ENCODE measurements around the gene DSCAM. TPM values are rescaled to one million over a fixed set of nuclear protein-coding genes. Genes with fewer than 3 reads are reported as not detected.

The DSCAM gene
- total RNA-seq, 4 donors from 2014 or later: 0.03 TPM; not detected in 3

DNA sequence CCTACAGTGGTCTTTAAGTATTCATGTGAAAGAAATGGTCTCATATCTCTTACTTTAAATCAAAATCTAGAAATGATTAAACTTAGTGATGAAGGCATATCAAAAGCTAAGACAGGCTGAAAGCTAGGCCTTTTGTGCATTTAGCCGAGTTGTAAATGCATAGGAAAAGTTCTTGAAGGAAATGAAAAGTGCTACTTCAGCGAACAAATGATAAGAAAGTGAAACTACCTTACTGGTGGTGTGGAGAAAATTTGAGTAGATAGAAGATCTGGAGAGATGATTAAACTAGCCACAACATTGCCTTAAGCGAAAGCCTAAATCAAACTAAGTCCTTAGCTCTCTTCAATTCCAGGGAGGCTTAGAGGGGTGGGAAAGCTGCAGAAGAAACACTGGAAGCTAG is 147.6 kb downstream of the DSCAM start:
- ATAC-seq (no peak), DNase-seq (no peak)
- Histone ChIP-seq H3K36me3 (no peaks in the 10 kb centered on the region), H3K4me1 (no peaks in the 10 kb centered on the region), H3K27me3 (no peaks in the 10 kb centered on the region), H3K4me3 (no peak overlapping the region), H3K27ac (no peak overlapping the region), H3K9me3 (no peaks in the 10 kb centered on the region)
- in situ Hi-C loops (cut with MboI; ENCODE audit: low sequenced_read_pairs in 4 of 4): no loop called here
- intact Hi-C loops (cut with DNase I; ENCODE audit: low total_unique reads): no loop called here
- no peak for TF ChIP-seq POLR2A (IDR thresholded peaks at IDR 0.05)
- TF ChIP-seq, protein P1, sequence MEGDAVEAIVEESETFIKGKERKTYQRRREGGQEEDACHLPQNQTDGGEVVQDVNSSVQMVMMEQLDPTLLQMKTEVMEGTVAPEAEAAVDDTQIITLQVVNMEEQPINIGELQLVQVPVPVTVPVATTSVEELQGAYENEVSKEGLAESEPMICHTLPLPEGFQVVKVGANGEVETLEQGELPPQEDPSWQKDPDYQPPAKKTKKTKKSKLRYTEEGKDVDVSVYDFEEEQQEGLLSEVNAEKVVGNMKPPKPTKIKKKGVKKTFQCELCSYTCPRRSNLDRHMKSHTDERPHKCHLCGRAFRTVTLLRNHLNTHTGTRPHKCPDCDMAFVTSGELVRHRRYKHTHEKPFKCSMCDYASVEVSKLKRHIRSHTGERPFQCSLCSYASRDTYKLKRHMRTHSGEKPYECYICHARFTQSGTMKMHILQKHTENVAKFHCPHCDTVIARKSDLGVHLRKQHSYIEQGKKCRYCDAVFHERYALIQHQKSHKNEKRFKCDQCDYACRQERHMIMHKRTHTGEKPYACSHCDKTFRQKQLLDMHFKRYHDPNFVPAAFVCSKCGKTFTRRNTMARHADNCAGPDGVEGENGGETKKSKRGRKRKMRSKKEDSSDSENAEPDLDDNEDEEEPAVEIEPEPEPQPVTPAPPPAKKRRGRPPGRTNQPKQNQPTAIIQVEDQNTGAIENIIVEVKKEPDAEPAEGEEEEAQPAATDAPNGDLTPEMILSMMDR (IDR thresholded peaks at IDR 0.05 in 4 of 5, conservative IDR thresholded peaks at IDR 0.05 in 1 of 5): no peak

DNA sequence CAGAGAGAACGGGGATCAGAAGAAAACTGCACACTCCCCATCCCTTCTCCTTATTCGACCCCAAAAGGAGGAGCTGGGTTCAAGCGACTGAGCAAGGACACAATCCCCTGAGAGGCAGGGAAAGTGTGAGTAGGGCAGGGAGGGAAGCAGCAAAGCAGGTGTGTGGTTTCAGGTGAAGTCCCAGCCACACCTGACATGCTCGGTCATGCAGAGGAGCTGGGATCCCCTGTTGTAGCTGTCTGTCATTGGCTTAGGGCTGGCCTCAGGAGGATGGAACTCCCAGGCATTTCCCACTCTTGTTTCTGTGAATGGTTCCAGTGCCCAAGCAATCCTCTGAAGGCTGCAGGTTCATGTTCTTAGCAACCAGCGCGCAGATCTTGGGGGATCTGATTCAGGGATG is 150.7 kb downstream of the DSCAM start:
- H3K36me3 ChIP-seq: no peaks in the 10 kb centered on the region

DNA sequence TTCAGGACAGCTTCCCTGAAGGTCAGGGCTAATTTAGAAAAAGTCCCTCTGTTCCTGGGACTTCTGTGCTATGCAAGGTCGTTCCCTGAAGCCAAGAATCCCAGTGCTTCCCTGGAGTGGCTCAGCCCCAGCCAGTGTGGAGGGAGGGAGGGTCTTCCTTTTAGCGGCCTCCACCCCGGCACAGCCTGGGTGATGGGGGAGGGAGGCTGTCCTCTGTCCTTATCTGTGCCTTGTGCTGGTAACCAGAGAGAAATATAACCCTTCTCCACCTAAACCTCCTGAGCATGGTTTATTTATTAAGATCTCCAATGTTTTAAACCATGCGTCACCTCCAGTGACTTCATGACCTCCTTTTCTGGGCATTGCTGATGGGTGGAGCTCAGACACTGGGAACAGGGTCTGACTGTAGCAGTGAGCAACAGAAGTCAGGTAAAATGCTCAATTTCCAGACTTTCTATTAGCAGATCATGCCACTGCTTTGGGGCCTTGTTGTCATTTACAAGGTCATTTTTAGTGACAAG is 157.1 kb downstream of the DSCAM start:
- TF ChIP-seq, protein P1 (IDR thresholded peaks at IDR 0.05 in 4 of 5, conservative IDR thresholded peaks at IDR 0.05 in 1 of 5): no peak
- ATAC-seq: no peak

More for the DNA sequence above, 150.7 kb downstream of the DSCAM start:
- Histone ChIP-seq H3K27ac (no peak overlapping the region), H3K27me3 (no peaks in the 10 kb centered on the region), H3K9me3 (no peaks in the 10 kb centered on the region), H3K4me1 (no peaks in the 10 kb centered on the region), H3K4me3 (no peak overlapping the region)
- TF ChIP-seq, protein P1 (IDR thresholded peaks at IDR 0.05 in 4 of 5, conservative IDR thresholded peaks at IDR 0.05 in 1 of 5): no peak
- TF ChIP-seq POLR2A (IDR thresholded peaks at IDR 0.05): no peak
- ATAC-seq (no peak), DNase-seq (no peak)
- in situ Hi-C loops (cut with MboI; ENCODE audit: low sequenced_read_pairs in 4 of 4): no loop called here
- intact Hi-C loops (cut with DNase I; ENCODE audit: low total_unique reads): no loop called here

DNA sequence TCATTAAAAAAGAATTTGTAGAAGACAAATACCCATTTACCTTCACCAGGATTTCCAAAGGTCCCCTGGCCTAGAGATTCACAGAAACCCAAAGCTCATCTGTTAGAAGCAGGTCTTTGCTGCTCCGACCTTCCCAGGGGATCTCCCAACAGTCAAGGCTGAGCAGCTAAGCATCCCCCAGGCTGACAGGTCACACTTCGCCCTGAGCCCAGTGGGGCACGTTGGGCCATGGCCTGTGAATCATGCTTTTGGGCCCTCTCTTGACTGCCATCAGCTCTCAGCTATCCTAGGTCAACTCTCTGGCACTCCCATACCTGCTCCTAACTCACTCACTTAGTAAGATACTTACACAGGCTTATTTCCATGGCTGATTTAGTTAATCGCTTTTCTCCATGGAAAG is 157.7 kb downstream of the DSCAM start:
- Histone ChIP-seq H3K36me3 (no peaks in the 10 kb centered on the region), H3K27me3 (no peaks in the 10 kb centered on the region), H3K9me3 (no peaks in the 10 kb centered on the region), H3K4me3 (no peak overlapping the region), H3K4me1 (no peaks in the 10 kb centered on the region), H3K27ac (no peak overlapping the region)
- DNase-seq (no peak), ATAC-seq (no peak)
- intact Hi-C loops (cut with DNase I; ENCODE audit: low total_unique reads) (no loop called here), in situ Hi-C loops (cut with MboI; ENCODE audit: low sequenced_read_pairs in 4 of 4) (no loop called here)
- TF ChIP-seq, protein P1 (IDR thresholded peaks at IDR 0.05 in 4 of 5, conservative IDR thresholded peaks at IDR 0.05 in 1 of 5): no peak
- no peak for TF ChIP-seq POLR2A (IDR thresholded peaks at IDR 0.05)

More for the DNA sequence above, 157.1 kb downstream of the DSCAM start:
- no peaks in the 10 kb centered on the region for H3K9me3 ChIP-seq
- no peak overlapping the region for H3K4me3 ChIP-seq
- no peaks in the 10 kb centered on the region for H3K27me3 ChIP-seq
- intact Hi-C loops (cut with DNase I; ENCODE audit: low total_unique reads): no loop called here
- no peaks in the 10 kb centered on the region for H3K4me1 ChIP-seq
- no peak for DNase-seq
- no peak overlapping the region for H3K27ac ChIP-seq
- H3K36me3 ChIP-seq: no peaks in the 10 kb centered on the region
- in situ Hi-C loops (cut with MboI; ENCODE audit: low sequenced_read_pairs in 4 of 4): no loop called here
